A549 (cell line): ENCODE data around the gene TSPAN5.

Experiments
- BHLHE40 ChIP-seq: IDR thresholded peaks from 2 replicates; pipeline ENCODE4 v1.6.1; 2012; ENCODE audit warnings: low read depth, low read length, inconsistent platforms
- FOSL2 ChIP-seq, 2 experiments: fragments of 450-650 bp in 1 of 2; fragments of >200 bp in 1 of 2; sonication (Bioruptor Twin) in 1 of 2; formaldehyde crosslinking; IDR thresholded peaks; 2 replicates each; pipeline versions ENCODE4 v1.5.0 to v1.6.1; 2016 to 2020; ENCODE audit warnings: mild to moderate bottlenecking in 1 of 2, moderate library complexity in 1 of 2
- KDM1A ChIP-seq: fragments of 200-600 bp; sonication (generic); IDR thresholded peaks from 2 replicates; pipeline ENCODE4 v1.6.1; 2016; ENCODE audit warnings: low read depth, mild to moderate bottlenecking
- MAFK ChIP-seq: fragments of 450-650 bp; IDR thresholded peaks from 2 replicates; pipeline ENCODE4 v1.6.1; 2014; ENCODE audit not compliant: partially characterized antibody
- TF ChIP-seq, protein P1 (sequence below): fragments of >200 bp; sonication (Bioruptor Twin); formaldehyde crosslinking; IDR thresholded peaks from 3 replicates; pipeline ENCODE4 v1.5.1; 2016
- TF ChIP-seq, protein P2 (sequence below): fragments of >200 bp; sonication (Bioruptor Twin); formaldehyde crosslinking; IDR thresholded peaks from 3 replicates; pipeline ENCODE4 v1.6.1; 2016

DNA sequence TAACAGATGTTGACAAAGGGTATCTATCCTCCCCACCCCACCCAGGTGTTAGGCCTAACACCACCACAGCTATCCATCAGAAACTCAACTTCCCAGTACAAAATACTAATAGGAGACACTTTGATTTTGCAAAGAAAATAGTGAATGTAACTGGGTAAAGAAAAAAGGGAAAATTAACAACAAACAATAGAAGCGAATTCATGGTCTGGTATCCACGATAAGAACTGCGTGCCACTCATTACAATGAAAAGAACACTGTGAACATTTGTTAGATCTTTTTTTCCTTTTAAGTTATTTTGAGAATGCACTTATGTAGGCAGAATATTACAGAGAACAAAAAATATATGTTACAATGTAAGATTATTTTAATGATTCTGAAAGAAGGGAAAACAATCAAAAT is 12.0 kb downstream of the TSPAN5 start:
- TF ChIP-seq KDM1A: no peak
- TF ChIP-seq, protein P1, sequence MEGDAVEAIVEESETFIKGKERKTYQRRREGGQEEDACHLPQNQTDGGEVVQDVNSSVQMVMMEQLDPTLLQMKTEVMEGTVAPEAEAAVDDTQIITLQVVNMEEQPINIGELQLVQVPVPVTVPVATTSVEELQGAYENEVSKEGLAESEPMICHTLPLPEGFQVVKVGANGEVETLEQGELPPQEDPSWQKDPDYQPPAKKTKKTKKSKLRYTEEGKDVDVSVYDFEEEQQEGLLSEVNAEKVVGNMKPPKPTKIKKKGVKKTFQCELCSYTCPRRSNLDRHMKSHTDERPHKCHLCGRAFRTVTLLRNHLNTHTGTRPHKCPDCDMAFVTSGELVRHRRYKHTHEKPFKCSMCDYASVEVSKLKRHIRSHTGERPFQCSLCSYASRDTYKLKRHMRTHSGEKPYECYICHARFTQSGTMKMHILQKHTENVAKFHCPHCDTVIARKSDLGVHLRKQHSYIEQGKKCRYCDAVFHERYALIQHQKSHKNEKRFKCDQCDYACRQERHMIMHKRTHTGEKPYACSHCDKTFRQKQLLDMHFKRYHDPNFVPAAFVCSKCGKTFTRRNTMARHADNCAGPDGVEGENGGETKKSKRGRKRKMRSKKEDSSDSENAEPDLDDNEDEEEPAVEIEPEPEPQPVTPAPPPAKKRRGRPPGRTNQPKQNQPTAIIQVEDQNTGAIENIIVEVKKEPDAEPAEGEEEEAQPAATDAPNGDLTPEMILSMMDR: no peak
- TF ChIP-seq MAFK: no peak
- TF ChIP-seq, protein P2, sequence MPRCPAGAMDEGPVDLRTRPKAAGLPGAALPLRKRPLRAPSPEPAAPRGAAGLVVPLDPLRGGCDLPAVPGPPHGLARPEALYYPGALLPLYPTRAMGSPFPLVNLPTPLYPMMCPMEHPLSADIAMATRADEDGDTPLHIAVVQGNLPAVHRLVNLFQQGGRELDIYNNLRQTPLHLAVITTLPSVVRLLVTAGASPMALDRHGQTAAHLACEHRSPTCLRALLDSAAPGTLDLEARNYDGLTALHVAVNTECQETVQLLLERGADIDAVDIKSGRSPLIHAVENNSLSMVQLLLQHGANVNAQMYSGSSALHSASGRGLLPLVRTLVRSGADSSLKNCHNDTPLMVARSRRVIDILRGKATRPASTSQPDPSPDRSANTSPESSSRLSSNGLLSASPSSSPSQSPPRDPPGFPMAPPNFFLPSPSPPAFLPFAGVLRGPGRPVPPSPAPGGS: no peak
- TF ChIP-seq FOSL2 (IDR thresholded peaks at IDR 0.05): no peak
- TF ChIP-seq FOSL2 (CRISPR knock-in tag; IDR thresholded peaks at IDR 0.05): no peak
- no peak for TF ChIP-seq BHLHE40
